HUDEP-2 (cell line): Measurements from ENCODE around the gene CRB3.
A peak's percentile ranks its signal among the peaks of the same experiment; 100 is the strongest.

ENCODE experiments used
- DNase-seq, 76 experiments: peaks; one replicate each; lab custom pipeline; 2025; ENCODE audit not compliant: unreplicated experiment in 76 of 76; lab: John Stamatoyannopoulos, UW

The CRB3 gene

GRCh38 chr19:6431891-6432290 is 32.2 kb upstream of the CRB3 start:
- DNase-seq: no peak

GRCh38 chr19:6433165-6433564 is 30.9 kb upstream of the CRB3 start:
- DNase-seq: no peak

- no peak for DNase-seq
Measured at GRCh38 chr19:6433663-6434062, 30.4 kb upstream of the CRB3 start, which contains the start of gene SLC25A41. Gene SLC25A41 (minus strand): TSS chr19:6433763. CDS start chr19:6433693, 70 bp downstream.

GRCh38 chr19:6439743-6440142 is 24.3 kb upstream of the CRB3 start:
- no peak for DNase-seq

- DNase-seq: no peak
Measured at GRCh38 chr19:6440905-6441304, 23.2 kb upstream of the CRB3 start.

- no peak for DNase-seq
Measured at GRCh38 chr19:6442087-6442688, 21.9 kb upstream of the CRB3 start.

GRCh38 chr19:6443986-6444385 is 20.1 kb upstream of the CRB3 start:
- DNase-seq: no peak

GRCh38 chr19:6446452-6446851 is 17.6 kb upstream of the CRB3 start:
- no peak for DNase-seq

GRCh38 chr19:6448045-6448444 is 16.0 kb upstream of the CRB3 start:
- DNase-seq: no peak

GRCh38 chr19:6450166-6450565 is 13.9 kb upstream of the CRB3 start:
- no peak for DNase-seq

- DNase-seq: no peak
Measured at GRCh38 chr19:6451583-6452222, 12.4 kb upstream of the CRB3 start.

GRCh38 chr19:6452223-6452614 is 11.9 kb upstream of the CRB3 start:
- DNase-seq: no peak

GRCh38 chr19:6452899-6453298 is 11.2 kb upstream of the CRB3 start:
- no peak for DNase-seq

GRCh38 chr19:6453951-6454565 is 10.0 kb upstream of the CRB3 start:
- DNase-seq: no peak

GRCh38 chr19:6455924-6456323 is 8.1 kb upstream of the CRB3 start:
- DNase-seq: no peak

GRCh38 chr19:6457958-6458694 is 5.9 kb upstream of the CRB3 start:
- DNase-seq: no peak

- no peak for DNase-seq
Measured at GRCh38 chr19:6458695-6459261, 5.3 kb upstream of the CRB3 start.

- peak in 58 of 76 experiments; percentile 8 to 88 (median 50) for DNase-seq
Measured at GRCh38 chr19:6459262-6460098, 4.6 kb upstream of the CRB3 start, which contains the start of gene SLC25A23. Gene SLC25A23 (minus strand): TSS chr19:6459792. CDS start chr19:6459628, 164 bp downstream.

GRCh38 chr19:6460099-6460884 is 3.8 kb upstream of the CRB3 start:
- DNase-seq: peak; percentile 86 to 100 (median 99)
